ENCODE measurements around the gene PYGB. TPM values are rescaled to one million over a fixed set of nuclear protein-coding genes. Genes with fewer than 3 reads are reported as not detected.

The PYGB gene
- total and polyA plus RNA-seq, 2 experiments from 2014 or later = 45.3 to 61.1 TPM

DNA sequence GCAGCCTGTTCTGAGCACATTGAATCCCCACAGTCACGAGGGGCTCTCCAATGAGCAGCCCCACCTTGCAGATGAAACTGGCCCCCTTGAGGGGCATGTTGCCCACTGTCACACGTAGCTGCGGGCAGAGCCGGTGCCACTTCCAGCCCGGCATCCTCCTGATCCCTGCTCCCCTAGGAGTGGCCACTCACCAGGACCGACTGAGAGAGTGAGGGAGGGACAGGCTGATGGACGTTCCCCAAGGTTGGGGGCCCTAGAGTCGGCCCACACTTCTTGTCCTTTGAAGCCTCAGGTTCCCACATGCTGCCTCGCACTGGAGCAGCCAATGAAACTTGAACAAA is 41.9 kb upstream of the PYGB start:
- H3K27ac ChIP-seq = no peak overlapping the region
- H3K4me2 ChIP-seq = no peak overlapping the region
- TF ChIP-seq, protein P1, sequence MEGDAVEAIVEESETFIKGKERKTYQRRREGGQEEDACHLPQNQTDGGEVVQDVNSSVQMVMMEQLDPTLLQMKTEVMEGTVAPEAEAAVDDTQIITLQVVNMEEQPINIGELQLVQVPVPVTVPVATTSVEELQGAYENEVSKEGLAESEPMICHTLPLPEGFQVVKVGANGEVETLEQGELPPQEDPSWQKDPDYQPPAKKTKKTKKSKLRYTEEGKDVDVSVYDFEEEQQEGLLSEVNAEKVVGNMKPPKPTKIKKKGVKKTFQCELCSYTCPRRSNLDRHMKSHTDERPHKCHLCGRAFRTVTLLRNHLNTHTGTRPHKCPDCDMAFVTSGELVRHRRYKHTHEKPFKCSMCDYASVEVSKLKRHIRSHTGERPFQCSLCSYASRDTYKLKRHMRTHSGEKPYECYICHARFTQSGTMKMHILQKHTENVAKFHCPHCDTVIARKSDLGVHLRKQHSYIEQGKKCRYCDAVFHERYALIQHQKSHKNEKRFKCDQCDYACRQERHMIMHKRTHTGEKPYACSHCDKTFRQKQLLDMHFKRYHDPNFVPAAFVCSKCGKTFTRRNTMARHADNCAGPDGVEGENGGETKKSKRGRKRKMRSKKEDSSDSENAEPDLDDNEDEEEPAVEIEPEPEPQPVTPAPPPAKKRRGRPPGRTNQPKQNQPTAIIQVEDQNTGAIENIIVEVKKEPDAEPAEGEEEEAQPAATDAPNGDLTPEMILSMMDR (IDR thresholded peaks at IDR 0.05; ENCODE audit: poor library complexity) = no peak
- TF ChIP-seq EZH2 (IDR thresholded peaks at IDR 0.05; ENCODE audit: borderline replicate concordance) (no peak), EZH2phosphoT487 (IDR thresholded peaks at IDR 0.05; ENCODE audit: low read depth, severe bottlenecking, unreplicated experiment) (no peak)
- 95% methylated on average over 9 of the region's 9 CpGs for WGBS (ENCODE audit: low lambda C conversion rate, missing lambda C conversion rate)
- no peaks in the 10 kb centered on the region for H3K4me1 ChIP-seq (ENCODE audit: insufficient read depth)
- no peak overlapping the region for H3K4me3 ChIP-seq
- H3K9me3 ChIP-seq (ENCODE audit: low read depth) = no peaks in the 10 kb centered on the region
- H3K27me3 ChIP-seq = no peaks in the 10 kb centered on the region
- DNase-seq (ENCODE audit: low spot score) = no peak
- H3K79me2 ChIP-seq = peaks cover 54% of the 10 kb centered on the region
- no peak overlapping the region for H2AFZ ChIP-seq
- H3K36me3 ChIP-seq (replicated peaks; ENCODE audit: insufficient read depth, low read depth) = no peaks in the 10 kb centered on the region
- H4K20me1 ChIP-seq (ENCODE audit: insufficient read depth, poor library complexity, severe bottlenecking) = peaks cover 3% of the 10 kb centered on the region
- no peaks in the 10 kb centered on the region for H3K9me2 ChIP-seq (replicated peaks; ENCODE audit: insufficient read depth)

- Histone ChIP-seq H2AFZ (no peak overlapping the region), H3K27me3 (no peaks in the 10 kb centered on the region), H3K4me1 (ENCODE audit: insufficient read depth) (no peaks in the 10 kb centered on the region), H3K36me3 (replicated peaks; ENCODE audit: insufficient read depth, low read depth) (no peaks in the 10 kb centered on the region), H3K4me2 (no peak overlapping the region), H3K9me3 (ENCODE audit: low read depth) (no peaks in the 10 kb centered on the region), H3K4me3 (no peak overlapping the region), H3K9me2 (replicated peaks; ENCODE audit: insufficient read depth) (no peaks in the 10 kb centered on the region), H3K27ac (no peak overlapping the region), H4K20me1 (ENCODE audit: insufficient read depth, poor library complexity, severe bottlenecking) (no peaks in the 10 kb centered on the region), H3K79me2 (peaks cover 49% of the 10 kb centered on the region)
- WGBS (ENCODE audit: low lambda C conversion rate, missing lambda C conversion rate) = 98% methylated on average over 8 of the region's 8 CpGs
- DNase-seq (ENCODE audit: low spot score) = no peak
- TF ChIP-seq EZH2 (IDR thresholded peaks at IDR 0.05; ENCODE audit: borderline replicate concordance) (no peak), EZH2phosphoT487 (IDR thresholded peaks at IDR 0.05; ENCODE audit: low read depth, severe bottlenecking, unreplicated experiment) (no peak)
- TF ChIP-seq, protein P1 (IDR thresholded peaks at IDR 0.05; ENCODE audit: poor library complexity) = no peak
Observed at GRCh38 chr20:25206548-25206947, 41.3 kb upstream of the PYGB start.

GRCh38 chr20:25207149-25207959 is 40.5 kb upstream of the PYGB start:
- no peak for DNase-seq (ENCODE audit: low spot score)
- Histone ChIP-seq H3K79me2 (peaks cover 41% of the 10 kb centered on the region), H3K9me3 (ENCODE audit: low read depth) (no peaks in the 10 kb centered on the region), H3K9me2 (replicated peaks; ENCODE audit: insufficient read depth) (no peaks in the 10 kb centered on the region), H3K27ac (no peak overlapping the region), H2AFZ (no peak overlapping the region), H3K4me3 (no peak overlapping the region), H4K20me1 (ENCODE audit: insufficient read depth, poor library complexity, severe bottlenecking) (no peaks in the 10 kb centered on the region), H3K4me2 (no peak overlapping the region), H3K36me3 (replicated peaks; ENCODE audit: insufficient read depth, low read depth) (no peaks in the 10 kb centered on the region), H3K4me1 (ENCODE audit: insufficient read depth) (no peaks in the 10 kb centered on the region), H3K27me3 (no peaks in the 10 kb centered on the region)
- 96% methylated on average over 20 of the region's 22 CpGs for WGBS (ENCODE audit: low lambda C conversion rate, missing lambda C conversion rate)
- TF ChIP-seq EZH2phosphoT487 (IDR thresholded peaks at IDR 0.05; ENCODE audit: low read depth, severe bottlenecking, unreplicated experiment) (no peak), EZH2 (IDR thresholded peaks at IDR 0.05; ENCODE audit: borderline replicate concordance) (no peak)
- TF ChIP-seq, protein P1 (IDR thresholded peaks at IDR 0.05; ENCODE audit: poor library complexity) = no peak

All from hepatocyte (in vitro differentiated cells).